GM21367 (cell line): ENCODE measurements around the gene L2HGDH.

Source experiments
- ATAC-seq: cut with Tn5 transposase; IDR thresholded peaks from one replicate; pipeline ENCODE4 v1.9.1; 2021; ENCODE audit not compliant: unreplicated experiment

L2HGDH gene

GRCh38 chr14:50299585-50299984 is 12.4 kb downstream of the L2HGDH start:
- no peak for ATAC-seq

GRCh38 chr14:50290306-50290705 is 21.7 kb downstream of the L2HGDH start:
- ATAC-seq: no peak

- ATAC-seq: no peak
These were observed 23.9 kb downstream of the L2HGDH start for GRCh38 chr14:50288146-50288545.

- ATAC-seq: no peak
These were observed 26.2 kb downstream of the L2HGDH start for GRCh38 chr14:50285861-50286260.

- ATAC-seq: no peak
These were observed 39.5 kb downstream of the L2HGDH start for GRCh38 chr14:50272498-50272897.

GRCh38 chr14:50270932-50271331 is 41.1 kb downstream of the L2HGDH start:
- no peak for ATAC-seq

GRCh38 chr14:50265029-50265428 is 47.0 kb downstream of the L2HGDH start:
- no peak for ATAC-seq

GRCh38 chr14:50263321-50263720 is 48.7 kb downstream of the L2HGDH start:
- ATAC-seq: no peak

GRCh38 chr14:50262865-50263264 is 49.2 kb downstream of the L2HGDH start:
- no peak for ATAC-seq

- ATAC-seq: no peak
These were observed 51.5 kb downstream of the L2HGDH start for GRCh38 chr14:50260511-50260910.

- no peak for ATAC-seq
These were observed 52.0 kb downstream of the L2HGDH start for GRCh38 chr14:50260072-50260471.

- ATAC-seq: no peak
These were observed 54.3 kb downstream of the L2HGDH start for GRCh38 chr14:50257732-50258131.

GRCh38 chr14:50254248-50254647 is 57.8 kb downstream of the L2HGDH start:
- no peak for ATAC-seq

GRCh38 chr14:50249136-50249775 is 62.8 kb downstream of the L2HGDH start:
- ATAC-seq: no peak

- ATAC-seq: no peak
These were observed 64.8 kb downstream of the L2HGDH start for GRCh38 chr14:50247245-50247644.

GRCh38 chr14:50242566-50243310 is 69.3 kb downstream of the L2HGDH start:
- ATAC-seq: no peak

- ATAC-seq: no peak
These were observed 69.9 kb downstream of the L2HGDH start for GRCh38 chr14:50242096-50242495.

- no peak for ATAC-seq
These were observed 74.6 kb downstream of the L2HGDH start for GRCh38 chr14:50237427-50237826.

- no peak for ATAC-seq
These were observed 78.1 kb downstream of the L2HGDH start for GRCh38 chr14:50233951-50234250.

GRCh38 chr14:50233166-50233950 is 78.7 kb downstream of the L2HGDH start:
- no peak for ATAC-seq

GRCh38 chr14:50232276-50232642 is 79.8 kb downstream of the L2HGDH start:
- ATAC-seq: no peak
